ENCODE measurements around the gene AGPS.

GRCh38 chr2:177568893-177569292 lies 176.3 kb downstream of the AGPS start:
- TF ChIP-seq CTCF (conservative IDR thresholded peaks at IDR 0.05) (no peak), EZH2 (IDR thresholded peaks at IDR 0.05; ENCODE audit: low read depth) (no peak)

All from PC-9 (cell line).